NT2/D1 (cell line): ENCODE data around the gene TTLL8.

Experiments
- SUZ12 ChIP-seq: IDR thresholded peaks from 2 replicates; pipeline ENCODE4 v1.6.1; 2011; ENCODE audit not compliant: insufficient read length, insufficient read depth; ENCODE audit errors: extremely low read depth
- YY1 ChIP-seq: IDR thresholded peaks from 2 replicates; pipeline ENCODE4 v1.6.1; 2011; ENCODE audit not compliant: insufficient read length, insufficient read depth
- ZNF274 ChIP-seq: IDR thresholded peaks from 2 replicates; pipeline ENCODE4 v1.6.1; 2011; ENCODE audit warnings: mild to moderate bottlenecking, low read depth, low read length

DNA sequence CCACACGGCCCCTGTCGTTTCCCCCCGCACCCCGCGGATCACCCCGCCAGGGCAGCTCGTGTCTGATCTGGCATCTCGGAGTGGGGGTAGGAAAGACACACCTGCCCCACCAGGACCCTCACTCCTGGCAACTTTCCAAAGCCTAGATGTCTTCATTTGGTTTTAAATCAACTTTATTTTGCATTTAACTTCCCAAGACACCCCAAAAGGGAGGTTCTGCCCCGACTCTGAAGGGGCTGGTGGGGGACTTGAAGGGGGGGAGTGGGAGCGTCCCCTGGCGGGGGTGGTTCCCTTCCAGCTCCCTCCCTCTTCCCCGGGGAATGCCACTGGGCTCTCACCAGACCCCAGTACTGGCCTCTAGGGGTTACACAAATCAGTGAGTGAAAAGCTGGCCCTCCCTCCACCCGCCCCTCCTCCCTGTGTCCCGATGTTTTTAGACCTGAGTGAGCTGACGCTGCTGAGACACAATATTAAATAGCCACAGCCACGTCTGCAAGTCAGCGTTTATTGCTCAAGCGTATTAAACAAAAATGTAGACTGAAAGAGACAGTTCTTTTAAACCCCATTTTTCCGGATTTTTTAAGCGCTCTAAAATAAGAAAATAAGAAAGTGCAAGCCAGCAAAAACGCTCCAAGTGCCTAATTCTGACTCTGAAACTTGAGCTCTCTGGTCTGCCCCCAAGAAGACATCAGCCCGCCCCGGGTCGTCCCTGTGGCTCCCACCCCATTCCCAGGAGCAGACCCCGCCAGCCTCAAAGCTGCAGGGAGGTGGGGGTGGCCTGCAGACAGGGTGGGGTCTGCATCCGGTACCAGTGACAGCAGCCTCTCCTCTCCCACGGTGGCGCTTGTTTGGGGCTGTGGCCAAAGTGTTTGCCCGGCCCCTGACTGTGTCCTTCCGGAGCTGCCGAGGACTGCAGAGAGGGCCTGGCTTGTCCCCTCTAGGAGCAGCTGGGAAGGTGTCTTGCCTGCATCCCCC is 1.1 kb upstream of the TTLL8 start:
- no peak for TF ChIP-seq SUZ12
- no peak for TF ChIP-seq ZNF274
- no peak for TF ChIP-seq YY1
